ENCODE data around the gene VMAC.

DNA sequence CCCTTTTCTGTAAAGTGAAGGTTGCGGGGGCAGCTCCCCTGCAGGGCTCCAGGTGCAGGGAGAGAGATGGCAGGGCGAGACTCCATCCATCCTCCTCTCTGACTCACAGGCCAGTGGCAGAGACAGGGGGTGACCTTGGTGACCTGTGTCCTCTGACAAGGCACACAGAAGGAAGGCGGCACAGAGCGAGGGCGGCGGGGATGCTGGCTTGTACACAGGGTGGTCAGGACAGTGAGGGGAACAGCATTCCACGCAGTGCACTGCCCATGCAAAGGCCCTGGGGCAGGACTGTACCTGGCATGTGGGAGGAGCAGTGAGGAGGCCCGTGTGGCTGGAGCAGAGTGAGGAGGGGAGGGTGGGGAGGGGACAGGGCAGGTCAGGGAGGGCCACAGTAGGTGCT lies 8.8 kb upstream of the VMAC start:
- TF ChIP-seq EP300 (IDR thresholded peaks at IDR 0.05; ENCODE audit: borderline replicate concordance in 1 of 2, low read depth in 2 of 2, low read length in 2 of 2), result no peak
- no peak for TF ChIP-seq POU5F1 (IDR thresholded peaks at IDR 0.05; ENCODE audit: low read depth, low read length)
- no peak for TF ChIP-seq CTCF (IDR thresholded peaks at IDR 0.05; ENCODE audit: control extremely low read depth in 1 of 3, insufficient read depth in 1 of 3, low read depth in 1 of 3, low read length in 3 of 3)
- no peak for TF ChIP-seq MAX (IDR thresholded peaks at IDR 0.05)
- TF ChIP-seq CREB1 (IDR thresholded peaks at IDR 0.05), result no peak
- TF ChIP-seq JUND (IDR thresholded peaks at IDR 0.05; ENCODE audit: low read length), result no peak
- TF ChIP-seq CHD2 (IDR thresholded peaks at IDR 0.05; ENCODE audit: low read length), result no peak
- no peak for TF ChIP-seq SP1 (IDR thresholded peaks at IDR 0.05; ENCODE audit: low read depth, low read length)
- no peak for TF ChIP-seq HDAC2 (IDR thresholded peaks at IDR 0.05; ENCODE audit: borderline replicate concordance in 1 of 2, low read depth in 2 of 2, low read length in 2 of 2)
- no peak for TF ChIP-seq POLR2A (IDR thresholded peaks at IDR 0.05; ENCODE audit: control extremely low read depth in 1 of 2, low read depth in 2 of 2, low read length in 2 of 2)
- TF ChIP-seq TBP (IDR thresholded peaks at IDR 0.05; ENCODE audit: low read depth, low read length), result no peak
- no peak for TF ChIP-seq EZH2 (IDR thresholded peaks at IDR 0.05; ENCODE audit: low read depth, low read length, severe bottlenecking)
- TF ChIP-seq RAD21 (IDR thresholded peaks at IDR 0.05 in 1 of 2, conservative IDR thresholded peaks at IDR 0.05 in 1 of 2; ENCODE audit: low read depth in 2 of 2, low read length in 2 of 2), result no peak
- TF ChIP-seq, protein P1, sequence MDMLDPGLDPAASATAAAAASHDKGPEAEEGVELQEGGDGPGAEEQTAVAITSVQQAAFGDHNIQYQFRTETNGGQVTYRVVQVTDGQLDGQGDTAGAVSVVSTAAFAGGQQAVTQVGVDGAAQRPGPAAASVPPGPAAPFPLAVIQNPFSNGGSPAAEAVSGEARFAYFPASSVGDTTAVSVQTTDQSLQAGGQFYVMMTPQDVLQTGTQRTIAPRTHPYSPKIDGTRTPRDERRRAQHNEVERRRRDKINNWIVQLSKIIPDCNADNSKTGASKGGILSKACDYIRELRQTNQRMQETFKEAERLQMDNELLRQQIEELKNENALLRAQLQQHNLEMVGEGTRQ (IDR thresholded peaks at IDR 0.05; ENCODE audit: low read length), result no peak
